ENCODE measurements around the gene KLF2. TPM values are rescaled to one million over a fixed set of nuclear protein-coding genes. Genes with fewer than 3 reads are reported as not detected.

KLF2 gene
- total and polyA plus RNA-seq, 10 of the 15 experiments (the other 5 are each of a cell fraction or from before 2014, with no cell fraction given) = 0.16 to 13.7 (median 1.0) TPM

GRCh38 chr19:16372065-16372915 lies 47.7 kb downstream of the KLF2 start:
- Histone ChIP-seq H3K36me3 (ENCODE audit: control insufficient read depth in 2 of 2, insufficient read depth in 2 of 2, low read length in 1 of 2) (peaks cover 15 to 17% of the 10 kb centered on the region in 2 experiments; a peak in 3 of 4 replicates), H4K20me1 (ENCODE audit: control insufficient read depth, insufficient read depth) (no peaks in the 10 kb centered on the region), H3K4me1 (ENCODE audit: control insufficient read depth, insufficient read depth, low read length) (peaks cover 59% of the 10 kb centered on the region), H3K27me3 (replicated peaks in 1 of 2; ENCODE audit: control insufficient read depth in 2 of 2, insufficient read depth in 2 of 2, low read length in 1 of 2) (no peaks in the 10 kb centered on the region), H3K27ac (ENCODE audit: control insufficient read depth, insufficient read depth) (peak overlapping the region; percentile 81), H3K79me2 (ENCODE audit: control insufficient read depth, insufficient read depth, low read length) (no peaks in the 10 kb centered on the region), H3K4me2 (ENCODE audit: control insufficient read depth, insufficient read depth) (peak overlapping the region; percentile 78), H3K9me3 (replicated peaks; ENCODE audit: control insufficient read depth, insufficient read depth, low read length) (no peaks in the 10 kb centered on the region), H3K9ac (ENCODE audit: control insufficient read depth, insufficient read depth, low read length) (peak overlapping the region; percentile 58), H2AFZ (ENCODE audit: control insufficient read depth, low read depth, low read length) (no peak overlapping the region), H3K4me3 (no peak overlapping the region)
- ChIA-PET SMC1A (ENCODE audit: uncharacterized antibody, unreplicated experiment) (interaction anchor here (0.9 to 2.2 kb wide), 9 partner anchors 10 to 126 kb away, joined by 3 to 22 read pairs (median 5); no protein-coding TSS in a partner anchor), CTCF (interaction anchor here (1.1 to 4.2 kb wide), 4 partner anchors 11 to 124 kb away, joined by 3 to 26 read pairs (median 12); no protein-coding TSS in a partner anchor), RAD21 (ENCODE audit: unreplicated experiment) (interaction anchor here (0.6 to 4.4 kb wide), 6 partner anchors 10 to 118 kb away, joined by 3 to 26 read pairs (median 9); no protein-coding TSS in a partner anchor), POLR2A (interaction anchor here (0.6 to 2.0 kb wide), 8 partner anchors 10 to 124 kb away, joined by 3 to 13 read pairs (median 5); partner anchors contain the start of gene KLF2)
- no TSS peak for BruUV-seq (replicated peaks)
- 41% methylated on average over 17 of the region's 17 CpGs for WGBS (ENCODE audit: insufficient coverage, insufficient replicate concordance, low lambda C conversion rate, missing lambda C conversion rate)
- ATAC-seq (peak; percentile 26), FAIRE-seq (no peak), DNase-seq (ENCODE audit: low read depth, low spot score) (no peak)
- intact Hi-C loops (cut with micrococcal nuclease; ENCODE audit: unreplicated experiment) (no loop called here), in situ Hi-C loops (cut with MboI) (no loop called here)
- TF ChIP-seq HSF1 (IDR thresholded peaks at IDR 0.05; ENCODE audit: low read depth, low read length) (no peak), BHLHE40 (IDR thresholded peaks at IDR 0.05; ENCODE audit: borderline replicate concordance in 1 of 2, low read depth in 2 of 2, low read length in 1 of 2) (peak; percentile 56 to 57), ZNF687 (IDR thresholded peaks at IDR 0.05) (0 out of 2 replicates have a peak, but pooled peaks have one; percentile 35), NFYA (IDR thresholded peaks at IDR 0.05; ENCODE audit: borderline replicate concordance, low read depth, low read length) (no peak), CTCF (IDR thresholded peaks at IDR 0.05 in 2 of 3, conservative IDR thresholded peaks at IDR 0.05 in 1 of 3; ENCODE audit: control insufficient read depth in 2 of 3, extremely low read depth in 1 of 3, insufficient read depth in 1 of 3, low read depth in 3 of 3, low read length in 3 of 3) (peak in 2 of 3 experiments; percentile 7 to 13; a peak in 1 of 6 replicates), RUNX3 (IDR thresholded peaks at IDR 0.05; ENCODE audit: low read length) (peak; percentile 28; the same call in 1 of the 2 replicates), NR2F1 (conservative IDR thresholded peaks at IDR 0.05) (peak; percentile 8; the same call in 1 of the 2 replicates), USF1 (IDR thresholded peaks at IDR 0.05; ENCODE audit: borderline replicate concordance, extremely low read length, insufficient read depth, low read depth, low read length) (peak; percentile 62), TCF12 (IDR thresholded peaks at IDR 0.05; ENCODE audit: low read depth, low read length) (0 out of 2 replicates have a peak, but pooled peaks have one; percentile 50)
